Left ventricle myocardium inferior (tissue), 1 donor: Measurements from ENCODE around the gene MPHOSPH9. TPM values are rescaled to one million over a fixed set of nuclear protein-coding genes. Genes with fewer than 3 reads are reported as not detected.
A peak's percentile ranks its signal among the peaks of the same experiment; 100 is the strongest.

Source experiments
- DNase-seq: peaks from one replicate; pipeline ENCODE4 v3.0.0-alpha.2; 2020
- H3K27ac ChIP-seq: fragments of 200-600 bp; replicated peaks from 2 replicates; pipeline ENCODE4 v1.8.0; 2021
- H3K27me3 ChIP-seq: fragments of 200-600 bp; 2 replicates; pipeline ENCODE4 v1.8.0; 2021; ENCODE audit warnings: low read depth
- H3K36me3 ChIP-seq: fragments of 200-600 bp; 2 replicates; pipeline ENCODE4 v1.8.0; 2021
- H3K4me1 ChIP-seq: fragments of 200-600 bp; 2 replicates; pipeline ENCODE4 v1.8.0; 2021
- H3K4me3 ChIP-seq: fragments of 200-600 bp; 2 replicates; pipeline ENCODE4 v1.8.0; 2021; ENCODE audit warnings: mild to moderate bottlenecking, moderate library complexity
- H3K9me3 ChIP-seq: fragments of 200-600 bp; replicated peaks from 2 replicates; pipeline ENCODE4 v1.8.0; 2021
- CTCF ChIP-seq: fragments of 200-600 bp; IDR thresholded peaks from 2 replicates; pipeline ENCODE4 v1.8.0; 2021; ENCODE audit warnings: antibody characterized with exemption, mild to moderate bottlenecking, borderline replicate concordance
- intact Hi-C: fragments of 100-400 bp; cut with micrococcal nuclease; formaldehyde crosslinking; loops from one replicate; pipeline ENCODE4 v1.11.0; 2022
- total RNA-seq: library from RNA; stranded (reverse); fragmentation: NEBNext Ultra II Directional; extraction: Animal tissue kit (Norgen Biotek cat#: 25700); gene quantifications from one replicate; pipeline ENCODE4 v1.2.1, GENCODE V29; 2021
- donor health status: DM: no; HTN: yes; CAD: no; lungs with severe emphysema.

MPHOSPH9 gene
- total RNA-seq, 1 donor from 2014 or later: 23.9 TPM

GRCh38 chr12:123111498-123112165 lies 121.3 kb downstream of the MPHOSPH9 start:
- Histone ChIP-seq H3K4me1 (peaks cover 99% of the 10 kb centered on the region), H3K36me3 (peaks cover 4% of the 10 kb centered on the region), H3K27ac (peak overlapping the region; percentile 50), H3K9me3 (no peaks in the 10 kb centered on the region), H3K27me3 (no peaks in the 10 kb centered on the region), H3K4me3 (no peak overlapping the region)
- no peak for TF ChIP-seq CTCF
- no peak for DNase-seq
- intact Hi-C loops: no loop called here

- H3K27me3 ChIP-seq: no peaks in the 10 kb centered on the region
- no peaks in the 10 kb centered on the region for H3K9me3 ChIP-seq
- H3K4me3 ChIP-seq: no peak overlapping the region
- peak overlapping the region; percentile 91 for H3K27ac ChIP-seq
- intact Hi-C loops: no loop called here
- TF ChIP-seq CTCF: no peak
- peaks cover 96% of the 10 kb centered on the region for H3K4me1 ChIP-seq
- DNase-seq: no peak
- peaks cover 4% of the 10 kb centered on the region for H3K36me3 ChIP-seq
Observed at GRCh38 chr12:123109319-123109772, 123.6 kb downstream of the MPHOSPH9 start.

- Histone ChIP-seq H3K9me3 (no peaks in the 10 kb centered on the region), H3K27ac (peak overlapping the region; percentile 91), H3K36me3 (peaks cover 4% of the 10 kb centered on the region), H3K4me3 (no peak overlapping the region), H3K4me1 (peaks cover 96% of the 10 kb centered on the region), H3K27me3 (no peaks in the 10 kb centered on the region)
- no peak for DNase-seq
- TF ChIP-seq CTCF: no peak
- intact Hi-C loops: no loop called here
Observed at GRCh38 chr12:123108682-123109066, 124.3 kb downstream of the MPHOSPH9 start.

- Histone ChIP-seq H3K9me3 (no peaks in the 10 kb centered on the region), H3K27ac (peak overlapping the region; percentile 91), H3K36me3 (peaks cover 4% of the 10 kb centered on the region), H3K4me1 (peaks cover 96% of the 10 kb centered on the region), H3K27me3 (no peaks in the 10 kb centered on the region), H3K4me3 (no peak overlapping the region)
- DNase-seq: peak; percentile 56
- TF ChIP-seq CTCF: no peak
- intact Hi-C loops: no loop called here
Observed at GRCh38 chr12:123107926-123108681, 124.8 kb downstream of the MPHOSPH9 start.

GRCh38 chr12:123106640-123107359 lies 126.1 kb downstream of the MPHOSPH9 start:
- no peak for TF ChIP-seq CTCF
- peak; percentile 57 for DNase-seq
- intact Hi-C loops: no loop called here
- peak overlapping the region; percentile 91 for H3K27ac ChIP-seq
- no peak overlapping the region for H3K4me3 ChIP-seq
- peaks cover 4% of the 10 kb centered on the region for H3K36me3 ChIP-seq
- no peaks in the 10 kb centered on the region for H3K27me3 ChIP-seq
- peaks cover 96% of the 10 kb centered on the region for H3K4me1 ChIP-seq
- H3K9me3 ChIP-seq: no peaks in the 10 kb centered on the region
